HepG2 (cell line): ENCODE results near the gene PCAT6. TPM values are rescaled to one million over a fixed set of nuclear protein-coding genes. Genes with fewer than 3 reads are reported as not detected.

Experiments
- ATF2 ChIP-seq: sonication (generic); formaldehyde crosslinking; IDR thresholded peaks from 2 replicates; pipeline ENCODE4 v1.4.0; 2020; ENCODE audit warnings: missing genetic modification reagents
- ATF7-NPFF ChIP-seq: sonication (generic); formaldehyde crosslinking; IDR thresholded peaks from 2 replicates; pipeline ENCODE4 v1.8.1; 2023; ENCODE audit warnings: mild to moderate bottlenecking, low read depth, missing genetic modification reagents, moderate library complexity
- ELF4 ChIP-seq: sonication (generic); formaldehyde crosslinking; IDR thresholded peaks from 2 replicates; pipeline ENCODE4 v1.5.0; 2020; ENCODE audit warnings: missing genetic modification reagents, mild to moderate bottlenecking, moderate library complexity, borderline replicate concordance
- FOSL2 ChIP-seq: sonication (generic); formaldehyde crosslinking; IDR thresholded peaks from 2 replicates; pipeline ENCODE4 v1.4.0; 2020; ENCODE audit warnings: missing genetic modification reagents
- FOXC1 ChIP-seq: sonication (generic); formaldehyde crosslinking; IDR thresholded peaks from 2 replicates; pipeline ENCODE4 v1.8.0; 2022; ENCODE audit warnings: mild to moderate bottlenecking, missing genetic modification reagents, borderline replicate concordance
- NBN ChIP-seq: fragments of 450-650 bp; conservative IDR thresholded peaks from 2 replicates; pipeline ENCODE4 v1.6.1; 2017
- PLSCR1 ChIP-seq: sonication (generic); formaldehyde crosslinking; IDR thresholded peaks from 2 replicates; pipeline ENCODE4 v1.5.0; 2020; ENCODE audit warnings: missing genetic modification reagents, mild to moderate bottlenecking, borderline replicate concordance
- RERE ChIP-seq: IDR thresholded peaks from 2 replicates; pipeline ENCODE4 v1.6.1; 2016; ENCODE audit warnings: low read depth, missing genetic modification reagents, missing compliant biosample characterization
- TCF7 ChIP-seq: sonication (generic); IDR thresholded peaks from 2 replicates; pipeline ENCODE4 v1.6.1; 2016; ENCODE audit warnings: antibody characterized with exemption, low read depth
- THYN1 ChIP-seq: sonication (generic); formaldehyde crosslinking; IDR thresholded peaks from 2 replicates; pipeline ENCODE4 v1.8.1; 2023; ENCODE audit warnings: low read depth, mild to moderate bottlenecking, moderate library complexity, missing genetic modification reagents, borderline replicate concordance
- TIGD3 ChIP-seq: sonication (generic); formaldehyde crosslinking; IDR thresholded peaks from 2 replicates; pipeline ENCODE4 v1.5.1; 2020; ENCODE audit warnings: mild to moderate bottlenecking, missing genetic modification reagents, borderline replicate concordance
- ZFAT ChIP-seq: sonication (generic); formaldehyde crosslinking; conservative IDR thresholded peaks from 2 replicates; pipeline ENCODE4 v1.8.1; 2023; ENCODE audit warnings: missing genetic modification reagents, inconsistent platforms
- ZNF253 ChIP-seq: sonication (generic); formaldehyde crosslinking; IDR thresholded peaks from 2 replicates; pipeline ENCODE4 v1.8.0; 2022; ENCODE audit warnings: mild to moderate bottlenecking, missing genetic modification reagents, borderline replicate concordance
- ZNF720 ChIP-seq: sonication (generic); formaldehyde crosslinking; IDR thresholded peaks from 2 replicates; pipeline ENCODE4 v1.4.0; 2020; ENCODE audit warnings: missing genetic modification reagents
- ZNF788 ChIP-seq: sonication (generic); formaldehyde crosslinking; IDR thresholded peaks from 2 replicates; pipeline ENCODE4 v1.5.0; 2020; ENCODE audit warnings: mild to moderate bottlenecking, missing genetic modification reagents, borderline replicate concordance
- ZNF878 ChIP-seq: sonication (generic); formaldehyde crosslinking; IDR thresholded peaks from 2 replicates; pipeline ENCODE4 v1.8.1; 2023; ENCODE audit warnings: mild to moderate bottlenecking, missing genetic modification reagents, moderate library complexity
- ZSCAN29 ChIP-seq: sonication (generic); formaldehyde crosslinking; conservative IDR thresholded peaks from 2 replicates; pipeline ENCODE4 v1.4.0; 2020; ENCODE audit warnings: mild to moderate bottlenecking, missing genetic modification reagents
- ZSCAN5A ChIP-seq: sonication (generic); formaldehyde crosslinking; IDR thresholded peaks from 2 replicates; pipeline ENCODE4 v1.8.0; 2022; ENCODE audit warnings: mild to moderate bottlenecking, missing genetic modification reagents, borderline replicate concordance
- polyA plus RNA-seq, 8 experiments: library from polyadenylated mRNA; depleted of rRNA in 3 of 8; stranded (reverse) in 7 of 8; unstranded in 1 of 8; fragments of >200 nt; fragmentation: Illumina TruSeq in 4 of 8; extraction: Trizol in 4 of 8; gene quantifications; 2 replicates each; pipeline versions ENCODE4 v1.2.1 to v1.2.3, GENCODE V29; 2011 to 2016; ENCODE audit warnings: low read depth in 4 of 8, missing spikeins in 1 of 8, mixed read lengths in 1 of 8; ENCODE audit not compliant: insufficient read depth in 1 of 8
- total RNA-seq, 5 experiments: library from RNA; depleted of rRNA; stranded (reverse); fragments of >200 nt; fragmentation: Illumina TruSeq; extraction: Trizol; gene quantifications; 2 replicates each; pipeline ENCODE4 v1.2.3, GENCODE V29; 2016; ENCODE audit warnings: low read depth in 1 of 5

The PCAT6 gene
- total and polyA plus RNA-seq, 2 of the 13 experiments (the other 11 are each of a cell fraction or from before 2014, with no cell fraction given) = 0.60 to 4.4 TPM

GRCh38 chr1:202810615-202811295 lies at the start of gene PCAT6 (continued):
- TF ChIP-seq ZSCAN5A (CRISPR knock-in tag) (peak; percentile 76; the same call in 1 of the 2 replicates), TCF7 (no peak; the same call in 1 of the 2 replicates), ZFAT (no peak), NBN (no peak), FOSL2 (CRISPR knock-in tag) (peak; percentile 61), THYN1 (CRISPR knock-in tag) (peak; percentile 76; the same call in 1 of the 2 replicates), ATF7-NPFF (CRISPR knock-in tag) (peak; percentile 22; the same call in 1 of the 2 replicates), FOXC1 (CRISPR knock-in tag) (peak; percentile 10; the same call in 1 of the 2 replicates), ZNF788 (CRISPR knock-in tag) (peak; percentile 54; the same call in 1 of the 2 replicates), ATF2 (CRISPR knock-in tag) (peak; percentile 83), ZNF720 (CRISPR knock-in tag) (no peak), ZNF253 (CRISPR knock-in tag) (no peak), ZNF878 (peak; percentile 83; the same call in 1 of the 2 replicates), TIGD3 (CRISPR knock-in tag) (no peak; the same call in 1 of the 2 replicates), PLSCR1 (CRISPR knock-in tag) (no peak), ELF4 (no peak), ZSCAN29 (no peak), RERE (CRISPR knock-in tag) (no peak)
